Measurements from ENCODE around the gene LRRFIP2. TPM values are rescaled to one million over a fixed set of nuclear protein-coding genes. Genes with fewer than 3 reads are reported as not detected.

Gene LRRFIP2
- total RNA-seq, 1 experiment from 2014 or later: 40.2 TPM

- Histone ChIP-seq H3K27me3 (replicated peaks; ENCODE audit: insufficient read depth, low read depth, low read length, poor library complexity) (no peaks in the 10 kb centered on the region), H3K9me3 (ENCODE audit: low read depth, low read length, poor library complexity, severe bottlenecking) (no peaks in the 10 kb centered on the region), H3K36me3 (ENCODE audit: insufficient read depth, low read length, poor library complexity, severe bottlenecking) (no peaks in the 10 kb centered on the region), H3K27ac (ENCODE audit: low read depth, low read length, poor library complexity, severe bottlenecking) (no peak overlapping the region), H3K4me3 (ENCODE audit: low read depth, low read length, poor library complexity, severe bottlenecking) (no peak overlapping the region), H3K4me1 (ENCODE audit: insufficient read depth, low read length, poor library complexity, severe bottlenecking) (no peaks in the 10 kb centered on the region)
- ChIA-PET POLR2A (ENCODE audit: low non-redundant PET) (no interaction called here), CTCF (no interaction called here)
- TF ChIP-seq EZH2 (IDR thresholded peaks at IDR 0.05; ENCODE audit: borderline replicate concordance, low read depth, low read length, poor library complexity, severe bottlenecking): no peak
- TF ChIP-seq CTCF (conservative IDR thresholded peaks at IDR 0.05; ENCODE audit: low read depth, low read length): no peak
- no peak for DNase-seq (ENCODE audit: low spot score)
- BruUV-seq (replicated peaks): no TSS peak
- intact Hi-C loops (cut with micrococcal nuclease; ENCODE audit: unreplicated experiment): no loop called here
Measured at GRCh38 chr3:37190667-37191066, 16.3 kb upstream of the LRRFIP2 start.

- ChIA-PET POLR2A (ENCODE audit: low non-redundant PET) (no interaction called here), CTCF (no interaction called here)
- intact Hi-C loops (cut with micrococcal nuclease; ENCODE audit: unreplicated experiment): no loop called here
- no peaks in the 10 kb centered on the region for H3K4me1 ChIP-seq (ENCODE audit: insufficient read depth, low read length, poor library complexity, severe bottlenecking)
- no peaks in the 10 kb centered on the region for H3K9me3 ChIP-seq (ENCODE audit: low read depth, low read length, poor library complexity, severe bottlenecking)
- no peaks in the 10 kb centered on the region for H3K27me3 ChIP-seq (replicated peaks; ENCODE audit: insufficient read depth, low read depth, low read length, poor library complexity)
- TF ChIP-seq CTCF (conservative IDR thresholded peaks at IDR 0.05; ENCODE audit: low read depth, low read length) (no peak), EZH2 (IDR thresholded peaks at IDR 0.05; ENCODE audit: borderline replicate concordance, low read depth, low read length, poor library complexity, severe bottlenecking) (no peak)
- BruUV-seq (replicated peaks): no TSS peak
- H3K36me3 ChIP-seq (ENCODE audit: insufficient read depth, low read length, poor library complexity, severe bottlenecking): no peaks in the 10 kb centered on the region
- no peak for DNase-seq (ENCODE audit: low spot score)
- no peak overlapping the region for H3K27ac ChIP-seq (ENCODE audit: low read depth, low read length, poor library complexity, severe bottlenecking)
- no peak overlapping the region for H3K4me3 ChIP-seq (ENCODE audit: low read depth, low read length, poor library complexity, severe bottlenecking)
Measured at GRCh38 chr3:37189109-37189508, 14.7 kb upstream of the LRRFIP2 start.

GRCh38 chr3:37183976-37184375 is 9.6 kb upstream of the LRRFIP2 start:
- ChIA-PET POLR2A (ENCODE audit: low non-redundant PET) (no interaction called here), CTCF (no interaction called here)
- no TSS peak for BruUV-seq (replicated peaks)
- TF ChIP-seq CTCF (conservative IDR thresholded peaks at IDR 0.05; ENCODE audit: low read depth, low read length) (no peak), EZH2 (IDR thresholded peaks at IDR 0.05; ENCODE audit: borderline replicate concordance, low read depth, low read length, poor library complexity, severe bottlenecking) (no peak)
- no peak overlapping the region for H3K4me3 ChIP-seq (ENCODE audit: low read depth, low read length, poor library complexity, severe bottlenecking)
- H3K27me3 ChIP-seq (replicated peaks; ENCODE audit: insufficient read depth, low read depth, low read length, poor library complexity): no peaks in the 10 kb centered on the region
- H3K36me3 ChIP-seq (ENCODE audit: insufficient read depth, low read length, poor library complexity, severe bottlenecking): no peaks in the 10 kb centered on the region
- no peak for DNase-seq (ENCODE audit: low spot score)
- no peak overlapping the region for H3K27ac ChIP-seq (ENCODE audit: low read depth, low read length, poor library complexity, severe bottlenecking)
- no peaks in the 10 kb centered on the region for H3K9me3 ChIP-seq (ENCODE audit: low read depth, low read length, poor library complexity, severe bottlenecking)
- intact Hi-C loops (cut with micrococcal nuclease; ENCODE audit: unreplicated experiment): no loop called here
- no peaks in the 10 kb centered on the region for H3K4me1 ChIP-seq (ENCODE audit: insufficient read depth, low read length, poor library complexity, severe bottlenecking)
